ENCODE results near the gene TGFA. TPM values are rescaled to one million over a fixed set of nuclear protein-coding genes. Genes with fewer than 3 reads are reported as not detected.

The TGFA gene
- total and polyA plus RNA-seq, 2 donors from 2014 or later = 8.3 to 30.8 TPM

GRCh38 chr2:70511971-70512729 is 41.5 kb downstream of the TGFA start:
- H3K9ac ChIP-seq (ENCODE audit: low read length in 3 of 3) = no peak overlapping the region
- H3K9me3 ChIP-seq (ENCODE audit: control insufficient read depth in 2 of 3, insufficient read depth in 1 of 3, low read length in 3 of 3) = no peaks in the 10 kb centered on the region
- no peaks in the 10 kb centered on the region for H3K27me3 ChIP-seq (ENCODE audit: control insufficient read depth, insufficient read depth, low read length)
- no peak for DNase-seq
- no peak overlapping the region for H3K4me3 ChIP-seq (ENCODE audit: low read length in 3 of 3)
- H3K4me1 ChIP-seq (ENCODE audit: control insufficient read depth in 2 of 3, insufficient read depth in 2 of 3, low read depth in 1 of 3, low read length in 3 of 3) = peaks cover 0 to 14% (median 12%) of the 10 kb centered on the region in 3 donors
- FAIRE-seq = no peak
- TF ChIP-seq CTCF (IDR thresholded peaks at IDR 0.05; ENCODE audit: borderline replicate concordance, extremely low read depth, insufficient read depth) = no peak
- H3K36me3 ChIP-seq (ENCODE audit: control insufficient read depth in 2 of 3, insufficient read depth in 3 of 3, low read length in 3 of 3) = no peaks in the 10 kb centered on the region
- intact Hi-C loops (cut with DNase I) = no loop called here
- no peak overlapping the region for H3K27ac ChIP-seq (ENCODE audit: low read depth in 2 of 2, low read length in 2 of 2)

DNA sequence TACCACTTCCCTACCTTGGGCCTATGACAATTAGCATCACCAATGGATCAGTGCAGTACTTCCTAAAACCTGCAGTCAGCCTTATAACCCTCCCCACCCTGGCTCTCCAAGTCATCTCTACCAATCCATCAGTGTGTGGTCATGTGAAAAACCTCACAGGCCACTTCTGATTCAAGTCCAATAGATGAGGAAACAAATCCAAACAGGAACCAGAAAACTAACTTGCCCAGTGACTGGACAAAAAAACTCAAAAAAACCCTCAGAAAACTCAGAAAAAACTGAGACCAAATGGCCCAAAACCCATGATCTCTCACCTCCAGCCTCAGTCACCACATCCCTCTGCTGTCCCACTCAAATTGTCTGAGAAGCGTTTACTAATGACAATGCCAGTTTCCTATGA is 43.3 kb downstream of the TGFA start:
- no peak for FAIRE-seq

GRCh38 chr2:70509565-70509964 is 44.1 kb downstream of the TGFA start:
- Histone ChIP-seq H3K27me3 (ENCODE audit: control insufficient read depth, insufficient read depth, low read length) (no peaks in the 10 kb centered on the region), H3K9ac (ENCODE audit: low read length in 3 of 3) (no peak overlapping the region), H3K36me3 (ENCODE audit: control insufficient read depth in 2 of 3, insufficient read depth in 3 of 3, low read length in 3 of 3) (no peaks in the 10 kb centered on the region), H3K9me3 (ENCODE audit: control insufficient read depth in 2 of 3, insufficient read depth in 1 of 3, low read length in 3 of 3) (no peaks in the 10 kb centered on the region), H3K4me1 (ENCODE audit: control insufficient read depth in 2 of 3, insufficient read depth in 2 of 3, low read depth in 1 of 3, low read length in 3 of 3) (peaks cover 0 to 3% (median 3%) of the 10 kb centered on the region in 3 donors), H3K27ac (ENCODE audit: low read depth in 2 of 2, low read length in 2 of 2) (no peak overlapping the region), H3K4me3 (ENCODE audit: low read length in 3 of 3) (no peak overlapping the region)
- FAIRE-seq (no peak), DNase-seq (no peak)
- intact Hi-C loops (cut with DNase I) = no loop called here
- TF ChIP-seq CTCF (IDR thresholded peaks at IDR 0.05; ENCODE audit: borderline replicate concordance, extremely low read depth, insufficient read depth) = no peak

More for the DNA sequence above, 43.3 kb downstream of the TGFA start:
- no peaks in the 10 kb centered on the region for H3K36me3 ChIP-seq (ENCODE audit: control insufficient read depth in 2 of 3, insufficient read depth in 3 of 3, low read length in 3 of 3)
- intact Hi-C loops (cut with DNase I) = no loop called here
- no peak overlapping the region for H3K4me3 ChIP-seq (ENCODE audit: low read length in 3 of 3)
- H3K27me3 ChIP-seq (ENCODE audit: control insufficient read depth, insufficient read depth, low read length) = no peaks in the 10 kb centered on the region
- no peak for TF ChIP-seq CTCF (IDR thresholded peaks at IDR 0.05; ENCODE audit: borderline replicate concordance, extremely low read depth, insufficient read depth)
- H3K9ac ChIP-seq (ENCODE audit: low read length in 3 of 3) = no peak overlapping the region
- no peak overlapping the region for H3K27ac ChIP-seq (ENCODE audit: low read depth in 2 of 2, low read length in 2 of 2)
- no peaks in the 10 kb centered on the region for H3K9me3 ChIP-seq (ENCODE audit: control insufficient read depth in 2 of 3, insufficient read depth in 1 of 3, low read length in 3 of 3)
- peaks cover 0 to 10% (median 6%) of the 10 kb centered on the region in 3 donors for H3K4me1 ChIP-seq (ENCODE audit: control insufficient read depth in 2 of 3, insufficient read depth in 2 of 3, low read depth in 1 of 3, low read length in 3 of 3)
- DNase-seq = no peak

Measured in kidney (tissue), 14 donors.